ENCODE results near the gene MECR.

GRCh38 chr1:29249170-29249691, 18.5 kb upstream of the MECR start:
- TF ChIP-seq CTCF (IDR thresholded peaks at IDR 0.05; ENCODE audit: low read depth, low read length), result no peak
- TF ChIP-seq EZH2phosphoT487 (IDR thresholded peaks at IDR 0.05; ENCODE audit: low read depth), result no peak

Data from OCI-LY3 (cell line).